Right lobe of liver (tissue), 6 donors: ENCODE results near the gene PDPK1. TPM values are rescaled to one million over a fixed set of nuclear protein-coding genes. Genes with fewer than 3 reads are reported as not detected.

Experiments
- ATAC-seq, 4 donors: fragments of 200-7000 bp; cut with Tn5 transposase; one replicate each; pipeline ENCODE4 v1.9.1; 2020; ENCODE audit warnings: mild to moderate bottlenecking in 4 of 4, moderate library complexity in 4 of 4
- DNase-seq, 3 donors: peaks; one replicate each; pipeline ENCODE4 v3.0.0-alpha.2; 2020
- H3K27ac ChIP-seq, 3 donors: fragments of 200-600 bp; one replicate each; pipeline ENCODE4 v1.8.0; 2022
- H3K27me3 ChIP-seq, 2 donors: fragments of 200-600 bp; one replicate each; pipeline ENCODE4 v1.8.0; 2022
- H3K36me3 ChIP-seq, 4 donors: fragments of 200-600 bp; sonication (generic) in 1 of 4; one replicate each; pipeline versions ENCODE4 v1.5.1 to v1.8.0; 2017 to 2022; ENCODE audit warnings: control low read depth in 1 of 4
- H3K4me1 ChIP-seq, 4 donors: fragments of 200-600 bp; sonication (generic) in 1 of 4; one replicate each; pipeline versions ENCODE4 v1.5.1 to v1.8.0; 2017 to 2022; ENCODE audit warnings: control low read depth in 1 of 4
- H3K4me3 ChIP-seq, 3 donors: fragments of 200-600 bp; one replicate each; pipeline ENCODE4 v1.8.0; 2022
- H3K9me3 ChIP-seq, 4 donors: fragments of 200-600 bp; sonication (generic) in 1 of 4; one replicate each; pipeline versions ENCODE4 v1.5.1 to v1.8.0; 2017 to 2022; ENCODE audit warnings: control low read depth in 1 of 4
- POLR2A ChIP-seq: fragments of 450-650 bp; IDR thresholded peaks from one replicate; pipeline ENCODE4 v1.6.1; 2017; ENCODE audit warnings: antibody characterized with exemption, mild to moderate bottlenecking
- WGBS: methylation state at CpG from one replicate; pipeline ENCODE4 v1.1.6; 2018; ENCODE audit warnings: low coverage, low lambda C conversion rate; ENCODE audit not compliant: insufficient coverage; ENCODE audit errors: missing lambda C conversion rate; 5-methylcytosine and 5-hydroxymethylcytosine counted together
- intact Hi-C, 2 donors: fragments of 100-400 bp; cut with DNase I; formaldehyde crosslinking; loops; one replicate each; pipeline versions ENCODE4 v1.11.2 to v1.14.1; 2022
- total RNA-seq, 6 experiments: library from RNA; depleted of rRNA in 2 of 6; stranded (reverse); fragments of >200 nt in 2 of 6; fragmentation: NEBNext Ultra II Directional in 3 of 6; extraction: Animal tissue kit (Norgen Biotek cat#: 25700) in 3 of 6; gene quantifications; one replicate each; pipeline versions ENCODE4 v1.1.0 to v1.2.4, GENCODE V29; 2016 to 2023
- TF ChIP-seq, protein P1 (sequence below), 4 donors: fragments of 200-600 bp in 3 of 4; fragments of 450-650 bp in 1 of 4; IDR thresholded peaks; one replicate each; pipeline versions ENCODE4 v1.5.1 to v1.8.0; 2016 to 2022; ENCODE audit warnings: antibody characterized with exemption in 4 of 4, mild to moderate bottlenecking in 2 of 4
- donor health status: DM: no; HTN: yes; CAD: no.
- donor health status: DM: no; HTN: no; CAD: no.
- donor health status: DM: no; HTN: no; CAD: no.
- donor health status: DM: no; HTN: yes; CAD: no.
- donor health status: DM: no; HTN: yes; CAD: no.

Gene PDPK1
- total RNA-seq, 6 experiments from 2014 or later: 20.7 to 28.3 (median 24.5) TPM

DNA sequence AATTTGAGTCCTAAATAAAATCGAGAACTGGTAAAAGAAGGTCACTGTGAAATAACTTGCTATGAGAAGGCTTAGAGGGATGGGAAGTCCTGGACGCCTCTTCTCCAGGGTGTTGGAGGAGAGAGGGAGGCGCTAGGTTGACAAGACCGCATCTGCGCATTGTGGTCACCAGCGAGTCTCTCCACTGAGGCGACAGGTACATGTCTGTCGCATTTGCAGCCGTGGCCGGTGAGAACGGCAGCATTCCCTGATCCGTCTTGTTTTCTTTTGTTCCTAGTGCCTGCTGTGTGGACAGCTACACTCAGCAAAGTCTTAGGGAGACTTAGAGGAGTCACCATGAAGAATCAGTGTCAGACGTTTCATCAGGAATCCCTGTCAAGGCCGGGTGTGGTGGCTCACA lies 32.1 kb upstream of the PDPK1 start:
- 91% methylated on average over 8 of the region's 14 CpGs for WGBS
- no peaks in the 10 kb centered on the region for H3K36me3 ChIP-seq
- H3K9me3 ChIP-seq: no peaks in the 10 kb centered on the region
- no peak for DNase-seq
- intact Hi-C loops: loop anchor here (10.0 kb wide), 1 partner anchor 311 kb away; the partner anchor contains the start of gene CASKIN1 (in 2 of the 2)
- no peaks in the 10 kb centered on the region for H3K27me3 ChIP-seq
- H3K27ac ChIP-seq: no peak overlapping the region
- TF ChIP-seq, protein P1, sequence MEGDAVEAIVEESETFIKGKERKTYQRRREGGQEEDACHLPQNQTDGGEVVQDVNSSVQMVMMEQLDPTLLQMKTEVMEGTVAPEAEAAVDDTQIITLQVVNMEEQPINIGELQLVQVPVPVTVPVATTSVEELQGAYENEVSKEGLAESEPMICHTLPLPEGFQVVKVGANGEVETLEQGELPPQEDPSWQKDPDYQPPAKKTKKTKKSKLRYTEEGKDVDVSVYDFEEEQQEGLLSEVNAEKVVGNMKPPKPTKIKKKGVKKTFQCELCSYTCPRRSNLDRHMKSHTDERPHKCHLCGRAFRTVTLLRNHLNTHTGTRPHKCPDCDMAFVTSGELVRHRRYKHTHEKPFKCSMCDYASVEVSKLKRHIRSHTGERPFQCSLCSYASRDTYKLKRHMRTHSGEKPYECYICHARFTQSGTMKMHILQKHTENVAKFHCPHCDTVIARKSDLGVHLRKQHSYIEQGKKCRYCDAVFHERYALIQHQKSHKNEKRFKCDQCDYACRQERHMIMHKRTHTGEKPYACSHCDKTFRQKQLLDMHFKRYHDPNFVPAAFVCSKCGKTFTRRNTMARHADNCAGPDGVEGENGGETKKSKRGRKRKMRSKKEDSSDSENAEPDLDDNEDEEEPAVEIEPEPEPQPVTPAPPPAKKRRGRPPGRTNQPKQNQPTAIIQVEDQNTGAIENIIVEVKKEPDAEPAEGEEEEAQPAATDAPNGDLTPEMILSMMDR (IDR thresholded peaks at IDR 0.05): no peak
- TF ChIP-seq POLR2A: no peak
- ATAC-seq: no peak
- H3K4me1 ChIP-seq: peaks cover 0 to 18% (median 9%) of the 10 kb centered on the region in 4 donors
- H3K4me3 ChIP-seq: no peak overlapping the region

DNA sequence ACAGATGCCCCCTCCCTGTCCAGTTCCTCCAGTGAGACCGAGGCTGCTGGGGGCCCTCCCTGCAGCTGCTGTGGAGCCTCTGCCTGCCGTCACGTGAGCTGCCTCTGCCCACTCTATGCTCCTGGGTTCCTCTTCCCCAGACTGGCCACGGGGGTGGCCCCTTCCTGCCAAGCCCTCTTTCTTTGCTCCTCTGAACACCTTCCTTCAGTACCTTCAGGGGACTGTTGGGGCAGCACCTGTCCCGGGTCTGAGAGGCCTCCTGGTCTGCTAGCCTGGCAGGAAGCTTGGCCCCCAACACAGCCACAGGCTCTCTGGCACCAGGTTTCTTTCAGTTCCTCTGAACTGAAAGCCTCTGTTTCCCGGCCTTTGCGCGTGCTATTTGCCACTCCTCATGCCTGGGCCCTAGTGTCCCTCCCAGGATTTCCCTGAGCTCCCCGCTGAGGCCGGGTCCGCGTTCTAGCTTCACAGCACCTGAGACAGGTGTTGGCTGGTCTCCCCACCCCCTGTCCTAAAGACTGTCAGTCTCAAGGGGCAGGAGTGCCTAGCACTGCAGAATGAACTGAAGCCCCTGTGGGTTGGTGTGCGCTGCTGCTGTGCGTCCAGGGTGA lies 30.7 kb upstream of the PDPK1 start:
- DNase-seq (peak; percentile 51 to 70 (median 56)), ATAC-seq (peak; percentile 9 to 52 (median 43))
- Histone ChIP-seq H3K4me3 (no peak overlapping the region), H3K4me1 (peaks cover 0 to 17% (median 6%) of the 10 kb centered on the region in 4 donors), H3K9me3 (no peaks in the 10 kb centered on the region), H3K27ac (peak overlapping the region in 2 of 3 donors; percentile 57 to 63), H3K36me3 (no peaks in the 10 kb centered on the region), H3K27me3 (no peaks in the 10 kb centered on the region)
- WGBS: 45% methylated on average over 2 of the region's 14 CpGs
- intact Hi-C loops: loop anchor here (10.0 kb wide), 1 partner anchor 312 kb away; the partner anchor contains the start of gene CASKIN1 (in 2 of the 2)
- no peak for TF ChIP-seq POLR2A
- TF ChIP-seq, protein P1 (IDR thresholded peaks at IDR 0.05): no peak

DNA sequence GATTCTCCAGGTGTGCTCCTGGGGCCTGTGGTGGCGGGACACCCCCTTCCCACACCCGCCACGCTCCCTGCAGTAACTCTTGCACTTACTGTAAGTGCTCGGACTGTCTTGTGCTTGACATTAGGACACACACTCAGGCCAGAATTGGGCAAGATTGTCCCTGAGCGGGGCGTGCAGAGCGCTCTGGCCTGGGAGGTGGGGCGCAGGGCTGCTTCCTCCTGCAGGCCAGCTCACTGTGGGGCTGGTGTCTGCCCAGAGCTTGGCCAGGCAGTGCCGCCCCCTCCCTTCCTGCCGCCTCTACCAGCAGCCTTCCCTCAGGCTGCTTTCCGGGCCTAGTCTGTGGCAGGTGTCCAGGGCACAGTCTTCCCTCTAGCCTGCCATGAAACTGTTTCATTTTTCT lies 30.2 kb upstream of the PDPK1 start:
- intact Hi-C loops: loop anchor here (10.0 kb wide), 1 partner anchor 313 kb away; the partner anchor contains the start of gene CASKIN1 (in 2 of the 2)
- peak in 2 of 3 donors; percentile 59 to 76 for DNase-seq
- TF ChIP-seq, protein P1 (IDR thresholded peaks at IDR 0.05): no peak
- TF ChIP-seq POLR2A: peak; percentile 6
- peak; percentile 51 to 76 (median 60) for ATAC-seq
- H3K27ac ChIP-seq: peak overlapping the region in 2 of 3 donors; percentile 57 to 63
- H3K4me1 ChIP-seq: peaks cover 0 to 14% (median 5%) of the 10 kb centered on the region in 4 donors
- whole genome bisulfite sequencing: 61% methylated on average over 5 of the region's 11 CpGs
- H3K36me3 ChIP-seq: no peaks in the 10 kb centered on the region
- no peaks in the 10 kb centered on the region for H3K9me3 ChIP-seq
- no peak overlapping the region for H3K4me3 ChIP-seq
- no peaks in the 10 kb centered on the region for H3K27me3 ChIP-seq

DNA sequence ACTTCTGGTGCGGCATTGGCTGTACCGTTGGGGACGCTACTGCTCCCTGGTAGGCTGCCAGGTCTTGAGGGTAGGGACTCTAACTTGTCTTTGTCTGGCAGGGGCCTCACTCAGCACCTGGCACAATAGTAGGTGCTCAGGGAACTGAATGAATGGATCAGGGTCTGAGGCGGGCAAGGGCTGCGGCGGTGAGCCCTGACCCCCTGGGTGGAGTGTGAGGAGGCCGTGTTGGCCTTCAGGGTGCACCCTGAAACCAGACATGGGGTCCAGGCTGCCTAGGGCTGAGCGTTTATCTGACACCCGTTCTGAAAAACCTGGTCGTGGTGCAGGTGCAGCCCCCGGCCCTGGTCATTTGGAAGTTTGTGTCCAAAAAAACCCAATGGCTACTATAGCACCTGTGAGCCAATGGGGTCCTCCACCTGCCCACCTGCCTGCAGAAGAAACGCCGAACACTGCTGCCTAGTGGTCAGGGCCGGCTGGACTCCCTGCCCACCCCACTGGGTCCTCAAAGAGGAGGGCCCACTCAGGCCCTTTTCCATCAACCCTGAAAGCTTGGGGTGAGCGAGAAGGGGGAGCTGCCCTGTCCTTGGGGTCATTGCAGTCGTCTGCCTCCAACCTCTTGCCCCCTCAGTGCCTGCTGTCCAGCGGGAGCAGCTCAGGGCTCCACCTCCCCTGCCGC lies 29.0 kb upstream of the PDPK1 start:
- WGBS: 83% methylated on average over 3 of the region's 18 CpGs
- Histone ChIP-seq H3K27me3 (no peaks in the 10 kb centered on the region), H3K36me3 (no peaks in the 10 kb centered on the region), H3K4me3 (no peak overlapping the region), H3K9me3 (no peaks in the 10 kb centered on the region), H3K4me1 (peaks cover 0 to 2% (median 0%) of the 10 kb centered on the region in 4 donors), H3K27ac (no peak overlapping the region)
- ATAC-seq (no peak), DNase-seq (no peak)
- TF ChIP-seq POLR2A: no peak
- TF ChIP-seq, protein P1 (IDR thresholded peaks at IDR 0.05): no peak
- intact Hi-C loops: loop anchor here (10.0 kb wide), 1 partner anchor 314 kb away; the partner anchor contains the start of gene CASKIN1 (in 2 of the 2)
